ENCODE data around the gene FN3KRP.

DNA sequence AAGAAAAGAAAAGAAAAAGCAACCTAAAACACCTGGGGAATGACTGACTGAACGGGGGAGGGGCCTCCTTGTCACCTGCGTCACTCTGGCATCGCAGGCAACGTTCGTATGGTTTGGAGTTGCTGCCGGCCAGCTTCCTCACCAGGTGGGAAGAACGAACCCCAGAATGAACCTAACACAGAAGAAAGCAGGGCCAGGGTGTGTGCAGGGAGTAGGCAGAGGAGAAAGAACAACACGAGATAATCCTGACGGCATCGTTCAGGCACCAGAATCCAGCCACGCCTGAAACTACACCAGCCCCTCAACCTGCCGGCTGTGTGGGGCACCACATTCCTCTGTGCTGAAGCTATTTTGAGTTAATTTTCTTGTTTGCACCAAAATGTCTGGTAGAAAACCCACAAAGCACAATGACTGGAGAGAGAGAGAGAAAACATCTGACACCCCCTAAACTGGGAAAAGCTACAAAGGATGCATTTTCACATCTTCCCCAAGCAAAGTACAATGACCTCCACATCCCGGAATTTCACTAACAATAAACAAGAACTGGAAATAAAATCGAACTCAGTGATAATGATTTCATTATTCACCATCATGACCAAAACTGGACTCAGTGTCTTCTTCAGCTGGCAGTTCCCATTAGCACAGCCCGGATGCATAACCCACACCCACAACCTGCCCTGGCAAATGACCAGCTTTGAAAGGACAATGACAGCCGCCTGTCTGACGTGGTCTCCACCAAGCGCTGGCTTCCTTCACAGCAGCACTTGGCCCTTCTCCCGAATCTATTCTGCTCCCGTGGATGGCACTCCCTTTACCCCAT, 41.6 kb upstream of the FN3KRP start:
- no peak for TF ChIP-seq CTCF (conservative IDR thresholded peaks at IDR 0.05; ENCODE audit: low read depth, low read length)
- TF ChIP-seq EZH2 (IDR thresholded peaks at IDR 0.05; ENCODE audit: borderline replicate concordance, low read depth, low read length, poor library complexity, severe bottlenecking): no peak
